Left forelimb (tissue), 1 donor: ENCODE results near the gene TSR3.
"Not testable (repeated sequence)": the region's sequence is repeated elsewhere in the genome, so short reads cannot be mapped to it uniquely, and the experiment has no call there.

Source experiments
- DNase-seq: peaks from one replicate; pipeline ENCODE4 v3.0.0-alpha.2; 2018; ENCODE audit warnings: low spot score

Gene TSR3

DNA sequence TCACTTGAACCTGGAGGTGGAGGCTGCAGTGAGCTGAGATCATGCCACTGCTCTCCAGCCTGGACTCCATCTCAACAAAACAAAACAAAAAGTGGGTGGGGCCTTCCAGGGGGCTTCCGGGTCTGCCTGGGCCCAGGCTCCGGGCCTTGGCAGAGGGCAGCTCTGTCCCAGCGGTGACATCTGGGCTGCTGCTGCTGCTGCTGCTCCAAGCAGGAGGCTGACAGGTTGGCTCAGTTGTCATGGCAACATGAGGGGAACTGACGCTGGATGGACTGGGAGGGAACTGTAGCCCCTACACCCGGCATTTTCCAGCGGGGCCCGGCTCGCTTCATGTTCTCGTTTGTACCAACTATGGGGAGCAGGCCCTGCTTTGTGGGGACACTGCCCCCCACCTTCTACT is 14.2 kb downstream of the TSR3 start:
- no peak for DNase-seq

DNA sequence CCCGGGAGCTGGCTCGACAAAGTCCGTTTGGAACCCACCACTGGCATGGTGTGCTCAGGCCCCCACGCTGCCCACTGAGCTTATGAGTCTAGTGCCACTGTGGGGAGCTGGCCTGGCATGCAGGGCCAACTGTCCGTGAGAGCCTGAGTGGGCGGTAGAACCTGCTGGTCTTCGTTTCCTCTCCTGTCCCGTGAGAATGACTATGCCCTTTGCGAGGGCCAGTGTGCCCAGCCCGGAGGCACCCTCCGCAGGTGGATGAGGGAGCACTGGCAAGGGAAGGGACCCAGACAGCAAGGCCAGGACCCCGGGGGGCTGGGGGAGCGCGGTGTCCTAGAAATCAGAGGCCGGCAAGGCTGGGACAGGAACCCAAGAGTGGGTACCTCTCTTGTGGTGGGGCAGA is 15.1 kb downstream of the TSR3 start:
- DNase-seq, result no peak

DNA sequence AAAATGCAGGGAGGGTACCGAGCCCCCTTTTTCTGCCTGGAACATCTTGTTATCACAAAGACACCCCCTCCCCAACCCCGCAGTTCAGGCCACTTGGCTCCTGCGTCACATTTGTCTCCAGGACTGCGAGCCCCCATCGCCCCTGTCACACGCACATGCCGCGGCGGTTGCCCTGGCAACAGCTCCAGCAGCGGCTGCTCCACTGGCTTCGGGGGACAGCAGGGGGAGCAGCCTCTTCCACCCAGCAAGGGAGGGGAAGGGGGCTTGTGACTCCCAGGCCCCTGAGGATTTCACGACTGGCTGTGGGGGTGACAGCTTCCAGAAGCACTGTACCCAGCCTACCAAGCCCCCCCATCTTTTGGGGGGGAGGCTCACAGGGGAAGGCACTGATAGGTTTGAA is 15.7 kb downstream of the TSR3 start:
- DNase-seq, result no peak

DNA sequence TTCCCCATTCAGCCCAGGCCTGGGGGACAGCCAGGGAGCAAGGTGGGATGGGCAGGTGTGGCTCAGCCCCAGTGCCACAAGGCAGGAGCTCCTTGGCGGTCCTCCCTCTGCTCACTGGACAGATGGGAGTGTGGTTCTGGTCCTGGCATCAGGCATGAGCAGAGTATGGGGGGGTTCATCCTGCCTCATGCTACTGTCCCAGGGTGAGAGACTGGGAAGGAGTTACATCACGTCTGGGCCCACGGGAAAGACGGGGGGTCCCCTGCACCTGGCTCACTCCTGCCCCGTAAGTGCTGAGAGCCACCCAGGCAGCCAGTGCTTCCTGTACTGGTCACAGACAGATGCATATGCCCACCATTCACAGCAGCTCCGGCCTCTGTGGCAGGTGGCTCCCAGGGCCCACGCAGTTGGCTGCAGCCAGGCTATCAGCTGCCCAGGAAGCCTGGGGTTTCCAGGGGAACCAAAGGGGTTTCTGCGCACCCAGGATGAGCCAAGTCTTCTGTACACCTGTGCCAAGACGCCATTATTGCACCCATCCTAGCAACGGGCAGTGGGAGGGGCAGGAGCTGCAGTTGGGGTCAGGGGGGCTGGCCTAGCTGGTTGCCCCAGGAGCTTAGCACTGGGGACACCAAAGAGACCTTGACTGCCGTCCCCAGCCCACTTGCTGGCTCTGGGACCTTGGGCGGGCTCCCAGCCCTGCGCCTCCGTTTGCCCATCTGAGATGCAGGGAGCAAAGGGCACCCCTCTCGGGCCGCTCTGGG is 16.3 kb downstream of the TSR3 start:
- no peak for DNase-seq

DNA sequence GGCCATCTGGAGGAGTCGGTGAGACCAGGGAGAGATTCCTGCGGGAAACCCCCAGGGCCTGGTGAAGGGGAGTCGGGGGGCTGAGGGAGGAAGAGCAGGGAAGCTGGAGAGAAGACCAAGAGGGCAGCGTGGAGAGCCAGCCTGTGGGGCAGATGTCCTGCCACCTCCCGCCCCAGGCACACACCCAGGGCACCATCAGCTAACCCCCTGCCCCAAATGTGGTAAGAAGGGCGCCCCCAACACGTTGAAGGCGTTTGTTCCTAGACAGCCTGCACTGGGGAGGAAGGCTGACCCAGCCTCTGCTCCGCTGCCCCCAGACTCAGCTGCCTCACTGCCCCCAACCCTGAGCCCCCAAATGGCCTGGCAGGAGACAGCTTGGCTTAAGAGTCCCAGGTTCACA is 16.9 kb downstream of the TSR3 start:
- no peak for DNase-seq

DNA sequence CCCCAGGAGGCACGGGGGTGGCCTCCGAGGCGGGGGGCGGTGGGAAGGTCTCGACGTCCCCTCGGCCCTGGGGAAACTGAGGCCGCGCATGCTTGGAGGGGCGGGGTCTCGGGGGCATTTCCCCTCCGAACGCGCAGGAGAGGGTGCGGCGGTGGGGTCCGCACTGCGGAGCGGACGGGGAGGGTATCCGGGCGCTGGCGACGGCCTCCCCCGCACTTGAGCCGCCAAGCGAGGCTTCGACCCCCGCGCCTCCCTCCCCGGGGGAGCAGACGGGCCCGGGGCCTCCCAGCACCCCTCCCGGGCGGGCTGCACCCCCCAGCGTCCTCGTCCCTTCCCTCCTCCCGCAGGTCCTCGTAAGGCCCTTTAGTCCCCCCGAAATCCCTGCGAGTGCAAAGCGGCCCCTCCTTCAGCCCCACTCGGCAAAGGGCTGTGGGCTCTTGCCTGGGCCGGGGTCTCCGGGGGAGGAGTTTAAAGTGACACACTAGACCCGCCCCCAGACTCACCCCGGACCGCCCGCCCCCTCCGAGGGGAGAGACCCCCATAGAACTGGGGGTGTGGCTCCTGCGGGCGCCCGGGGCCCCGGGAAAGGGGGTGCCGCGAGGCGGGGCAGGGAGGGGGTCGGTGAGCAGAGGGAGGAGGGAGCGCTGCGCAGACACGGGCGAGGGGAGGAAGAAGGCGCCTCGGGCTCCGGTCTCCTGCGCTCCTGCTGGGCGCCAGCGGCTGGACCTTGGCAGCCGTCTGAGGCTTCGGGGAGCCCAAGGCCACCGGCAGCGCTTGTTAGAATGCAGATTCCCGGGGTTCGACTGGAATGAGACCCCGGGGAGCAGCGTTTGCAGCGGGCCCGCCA is 17.6 kb downstream of the TSR3 start:
- no peak for DNase-seq

DNA sequence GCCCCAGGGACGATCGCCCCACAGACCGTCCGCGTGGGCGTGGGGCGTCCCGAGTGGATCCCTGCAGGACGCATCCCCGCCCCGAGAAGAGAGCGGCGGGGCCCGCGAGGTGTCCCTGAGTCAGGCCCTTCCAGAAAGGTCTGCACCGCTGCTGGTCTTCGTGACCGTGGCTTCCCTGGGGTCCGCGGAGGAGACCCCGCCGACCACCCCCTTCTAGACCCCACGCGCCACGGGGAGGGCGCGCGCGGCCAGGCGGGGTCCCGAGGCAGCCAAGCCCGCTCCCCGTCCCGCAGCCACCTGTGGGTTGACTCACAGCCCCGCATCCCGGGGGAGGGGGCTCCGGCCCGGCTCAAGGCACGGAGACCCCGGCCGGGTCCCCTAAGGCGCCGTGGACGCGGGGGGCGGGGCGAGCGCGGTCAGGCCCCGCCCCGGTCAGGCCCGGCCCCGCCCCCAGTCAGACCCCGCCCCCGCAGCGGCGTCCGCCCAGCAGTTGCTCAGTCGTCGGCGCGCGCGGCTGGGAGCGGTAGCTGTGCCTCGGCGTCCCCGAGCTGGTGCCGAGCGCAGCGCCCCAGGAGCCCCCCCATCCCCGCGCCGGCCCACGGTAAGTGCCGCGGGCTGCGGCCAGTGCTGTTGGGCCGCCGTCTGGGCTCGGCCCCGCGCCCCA is 18.4 kb downstream of the TSR3 start, which contains the start of gene BAIAP3:
Gene BAIAP3, plus strand, starts transcription at position 497 of the 664 bp plus-strand sequence. CDS start 4,905 bp downstream, outside the sequence.
- DNase-seq, result no peak

DNA sequence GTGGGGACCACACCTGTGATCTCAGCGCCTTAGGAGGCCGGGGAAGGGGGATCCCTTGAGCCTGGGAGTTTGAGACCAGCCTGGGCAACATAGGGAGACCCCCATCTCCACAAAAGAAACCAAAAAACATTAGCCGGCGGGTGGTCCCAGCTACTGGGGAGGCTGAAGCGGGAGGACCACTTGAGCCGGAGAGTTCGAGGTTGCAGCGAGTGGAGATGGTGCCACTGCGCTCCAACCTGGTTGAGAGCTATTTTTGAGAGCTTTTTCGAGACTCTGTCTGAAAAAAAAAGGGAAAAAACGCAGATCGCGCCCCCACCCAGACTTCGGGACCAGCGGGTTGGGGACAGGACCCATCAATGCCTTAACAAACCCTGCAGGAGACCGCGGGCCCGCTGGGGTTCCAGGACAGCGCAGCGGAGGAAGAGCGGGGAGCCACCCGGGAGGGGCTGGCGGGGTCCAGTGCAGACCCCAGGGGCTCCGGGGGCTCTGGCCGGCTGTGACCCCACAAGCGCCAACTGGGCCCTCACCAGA is 19.0 kb downstream of the TSR3 start:
- DNase-seq, result no peak

DNA sequence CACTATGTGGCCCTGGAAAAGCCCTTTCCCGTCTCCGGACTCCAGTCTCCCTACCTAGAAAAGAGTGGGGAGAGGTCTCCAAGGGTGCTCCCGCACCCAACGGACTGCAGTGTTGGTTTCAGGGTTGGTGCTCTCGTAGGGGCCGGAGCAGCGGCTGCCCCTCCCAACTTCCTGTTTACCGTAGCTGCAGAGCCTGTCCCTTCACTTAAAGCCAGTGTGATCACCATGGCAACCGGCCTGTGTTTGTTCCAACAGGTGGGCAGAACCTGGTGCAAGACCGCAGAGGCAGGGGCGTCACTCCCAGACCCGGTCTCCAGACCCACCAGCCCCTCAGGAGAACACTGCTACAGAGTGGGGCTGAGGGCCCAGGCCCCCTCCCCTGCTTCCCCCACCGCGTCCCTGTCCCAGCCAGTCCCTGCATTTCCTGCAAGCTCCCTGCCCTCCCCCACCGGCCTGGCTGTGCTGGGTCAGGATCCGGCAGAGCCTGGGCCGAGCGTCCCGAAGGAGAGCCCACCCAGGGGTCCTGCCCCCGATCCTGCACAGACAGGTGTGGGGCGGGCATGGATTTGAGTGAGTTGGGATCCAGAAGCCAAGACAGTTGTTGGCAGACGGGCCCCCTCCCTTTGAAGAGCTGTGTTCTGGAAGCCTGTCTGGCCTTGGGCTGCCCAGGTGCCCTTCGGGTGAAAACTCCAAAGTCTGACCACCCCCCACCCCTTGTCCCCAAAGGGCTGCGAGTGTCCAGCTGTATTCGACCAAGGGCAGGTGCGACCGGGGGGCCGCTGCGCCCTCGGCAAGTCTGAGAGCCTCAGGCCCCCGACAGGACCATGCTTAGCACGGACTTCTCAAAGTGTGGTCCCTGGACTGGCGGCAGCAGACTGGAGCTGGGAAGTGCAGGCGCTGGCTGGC is 19.7 kb downstream of the TSR3 start:
- no peak for DNase-seq

DNA sequence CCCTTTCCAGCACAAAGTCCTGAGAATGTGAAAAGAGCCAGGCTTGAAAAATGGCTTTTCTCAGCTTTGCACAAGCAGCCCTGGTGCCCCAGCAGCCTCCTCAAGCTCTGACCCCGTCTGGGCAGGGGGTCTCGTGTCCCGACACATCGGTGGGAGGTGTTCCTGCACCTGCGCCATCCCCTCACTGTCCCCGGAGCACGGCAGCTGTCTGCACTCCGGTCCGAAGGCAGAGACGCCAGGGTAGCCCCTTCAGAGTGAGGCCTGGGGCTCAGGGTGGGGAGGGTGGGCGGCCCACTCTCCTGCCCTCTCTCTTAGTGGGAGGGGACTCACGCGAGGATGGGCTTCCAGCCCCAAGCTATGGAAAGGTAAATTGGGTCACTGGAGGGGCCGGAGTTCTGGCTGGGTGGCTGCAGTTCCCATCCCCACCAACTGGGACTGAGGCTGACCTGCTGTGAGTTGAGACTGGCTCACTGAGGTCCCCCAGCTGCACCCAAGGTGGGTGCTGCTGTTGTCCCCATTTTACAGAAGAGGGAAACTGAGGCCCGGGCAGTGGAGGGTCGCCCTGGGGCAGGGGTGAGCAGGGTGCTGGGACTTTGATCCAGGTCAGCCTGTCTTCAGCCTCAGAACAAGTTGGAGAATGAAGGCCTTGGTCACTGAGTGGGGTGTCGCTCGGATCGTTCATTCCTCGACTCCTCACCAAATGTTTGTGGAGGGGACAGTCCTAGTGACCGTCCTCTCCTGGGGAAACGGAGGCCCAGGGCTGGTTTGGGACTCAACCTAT is 20.6 kb downstream of the TSR3 start:
- DNase-seq, result no peak

DNA sequence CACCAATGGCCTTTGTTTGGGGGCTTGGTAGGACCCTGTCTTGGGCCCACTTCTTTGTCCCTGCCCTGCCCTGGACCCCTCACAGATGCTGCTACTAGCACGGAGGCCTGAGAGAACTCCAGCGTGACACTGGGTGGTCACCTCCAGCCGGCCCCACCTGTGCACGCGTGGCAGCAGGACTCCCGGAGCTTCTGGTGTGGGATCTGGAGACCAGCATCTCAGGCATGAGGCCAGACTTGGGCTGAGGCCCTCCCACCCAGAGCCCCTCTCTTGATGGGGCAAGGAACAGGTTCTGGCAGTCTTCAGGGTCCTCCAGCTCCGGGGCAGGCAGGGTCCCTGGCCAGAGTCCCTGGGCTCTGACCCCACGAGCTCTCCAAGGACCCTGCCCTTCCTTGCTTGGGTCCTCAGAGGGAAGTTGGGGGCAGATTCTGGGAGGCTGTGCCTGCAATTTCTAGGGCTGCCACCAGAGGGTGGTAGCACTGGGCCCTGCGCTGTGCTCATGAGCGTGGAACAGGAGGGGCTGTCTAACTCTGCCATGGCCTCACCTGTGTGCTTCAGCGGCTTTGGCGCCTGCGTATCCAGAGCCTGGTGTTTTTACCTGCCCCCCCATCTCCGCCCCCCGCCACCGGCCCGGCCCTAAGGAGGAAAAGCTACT is 21.3 kb downstream of the TSR3 start:
- DNase-seq, result no peak

DNA sequence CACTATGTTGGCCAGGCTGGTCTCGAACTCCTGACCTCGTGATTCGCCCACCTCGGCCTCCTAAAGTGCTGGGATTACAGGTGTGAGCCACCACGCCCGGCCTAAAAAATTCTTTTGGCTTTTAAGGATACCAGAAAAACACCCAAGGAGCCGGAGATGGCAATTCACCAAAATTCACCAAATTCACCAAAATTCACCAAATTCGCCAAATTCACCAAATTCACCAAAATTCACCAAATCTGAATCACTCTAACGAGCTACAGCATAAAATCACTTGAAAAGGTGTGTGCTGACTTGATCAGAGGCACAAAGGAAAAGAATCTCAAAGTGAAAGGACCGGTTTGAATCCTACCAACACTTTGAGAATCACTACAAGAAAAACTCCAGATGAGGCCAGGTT is 22.7 kb downstream of the TSR3 start:
- not testable (repeated sequence) for DNase-seq

DNA sequence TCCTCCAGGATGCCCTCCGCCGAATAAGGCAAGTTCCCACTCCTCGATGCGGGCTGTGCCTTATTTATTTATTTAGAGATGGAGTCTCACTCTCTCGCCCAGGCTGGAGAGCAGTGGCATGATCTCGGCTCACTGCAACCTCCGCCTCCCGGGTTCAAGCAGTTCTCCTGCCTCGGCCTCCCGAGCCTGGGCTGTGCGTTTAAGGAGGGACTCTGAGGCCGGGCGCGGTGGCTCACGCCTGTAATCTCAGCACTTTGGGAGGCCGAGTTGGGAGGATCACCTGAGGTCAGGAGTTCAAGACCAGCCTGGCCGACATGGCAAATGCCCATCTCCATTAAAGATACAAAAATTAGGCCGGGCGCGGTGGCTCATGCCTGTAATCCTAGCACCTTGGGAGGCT is 23.5 kb downstream of the TSR3 start:
- DNase-seq, result not testable (repeated sequence)

DNA sequence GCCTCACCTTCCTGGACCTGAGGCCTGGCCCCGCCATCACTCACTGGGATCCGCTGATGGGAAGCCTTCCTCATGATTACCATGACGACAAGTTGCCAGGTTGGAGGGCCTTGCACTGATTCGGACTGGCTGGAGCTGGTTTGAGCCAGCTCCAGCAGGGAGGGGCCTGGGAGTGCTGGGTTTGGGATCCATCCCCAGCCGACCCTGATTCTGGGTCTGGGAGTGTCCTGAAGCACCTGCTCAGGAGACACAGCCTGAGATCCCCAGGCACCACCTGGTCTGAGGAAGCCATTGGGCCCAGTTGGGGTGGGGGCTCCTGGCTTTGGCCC is 24.1 kb downstream of the TSR3 start:
- DNase-seq, result no peak

DNA sequence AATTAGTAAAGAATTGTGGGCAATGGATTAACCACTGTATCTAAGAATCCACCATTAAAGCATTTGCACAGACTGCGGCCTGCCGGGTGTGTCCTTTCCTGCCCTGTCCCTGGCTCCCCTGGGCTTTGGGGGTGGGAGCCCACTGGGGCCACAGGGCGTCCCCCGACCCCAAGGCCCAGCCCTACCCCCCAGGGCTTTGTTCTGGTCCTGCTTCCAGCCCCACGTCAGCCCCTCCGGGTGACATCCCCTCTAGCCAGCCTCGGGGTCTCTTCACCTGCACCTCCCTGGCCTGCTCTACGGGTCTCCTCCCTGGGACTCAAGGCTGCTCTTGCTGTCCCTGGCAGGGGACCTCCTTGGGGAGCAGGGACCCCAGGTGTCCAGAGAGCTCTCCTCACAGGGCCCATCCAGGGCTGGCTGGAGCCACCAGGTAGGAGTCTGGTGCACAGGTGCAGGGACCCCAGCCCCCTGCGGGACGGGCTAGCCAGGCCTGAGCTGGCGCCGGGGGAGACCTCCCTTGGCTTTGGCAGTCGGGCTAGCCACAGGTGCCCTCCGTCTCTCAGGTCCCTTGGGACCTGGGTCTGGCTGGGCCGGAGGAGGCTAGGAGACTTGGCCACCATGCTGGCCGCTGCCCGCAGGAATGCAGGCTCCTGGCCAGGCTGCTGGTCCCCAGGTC is 24.6 kb downstream of the TSR3 start:
- no peak for DNase-seq

DNA sequence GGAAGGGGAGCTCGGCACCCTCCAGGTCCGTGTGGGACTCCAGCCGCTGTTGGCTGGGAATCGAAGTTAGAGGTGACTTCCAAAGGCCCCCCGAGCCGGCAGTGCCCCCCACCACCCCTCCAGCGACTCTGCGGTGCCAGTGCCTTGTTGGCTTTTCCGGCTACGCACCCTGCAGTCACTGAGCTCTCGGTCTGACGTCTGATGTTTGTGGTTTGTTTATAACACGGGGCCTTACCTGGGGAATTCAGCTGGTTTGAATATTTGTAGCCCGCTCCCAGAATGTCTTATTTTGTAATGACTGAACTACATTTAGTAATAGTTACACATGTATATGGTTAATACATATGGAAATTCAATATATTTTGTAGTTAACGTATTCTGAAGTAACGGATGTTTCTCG is 25.3 kb downstream of the TSR3 start:
- DNase-seq, result no peak

DNA sequence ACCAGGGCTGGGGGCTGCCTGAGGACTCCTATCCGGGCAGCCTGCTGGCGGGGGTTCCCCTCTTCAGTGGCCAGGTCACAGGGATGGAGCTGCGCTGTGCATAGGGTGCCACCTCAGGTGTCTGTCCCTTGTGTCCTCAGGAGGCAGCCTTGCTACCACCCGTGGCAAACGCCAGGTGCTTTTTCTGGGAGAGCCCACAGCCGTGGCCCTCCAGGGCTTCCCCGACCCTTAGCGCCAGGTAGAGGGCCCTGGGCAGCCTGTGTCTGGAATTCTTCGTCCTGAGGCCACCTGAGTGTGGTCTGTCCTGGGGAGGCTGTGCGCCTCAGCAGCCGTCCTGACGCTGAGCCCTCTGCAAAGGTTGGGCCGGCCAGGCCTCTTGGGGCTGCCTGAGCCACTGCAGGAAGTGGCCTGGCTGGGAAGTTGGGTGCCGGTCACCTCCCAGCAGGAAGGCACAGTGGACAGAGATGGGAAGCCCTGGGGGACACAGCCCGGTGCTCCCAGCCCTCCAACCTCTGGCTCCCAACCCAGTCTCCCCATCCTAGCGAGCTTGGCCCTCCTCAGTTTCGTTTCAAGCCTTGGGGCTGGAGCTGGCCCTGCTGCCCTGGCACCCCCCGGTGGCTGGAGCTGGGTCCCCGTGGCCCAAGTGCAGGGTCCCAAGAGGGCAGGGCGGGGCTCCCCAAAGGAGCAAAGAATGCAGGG is 25.9 kb downstream of the TSR3 start:
- DNase-seq, result no peak

DNA sequence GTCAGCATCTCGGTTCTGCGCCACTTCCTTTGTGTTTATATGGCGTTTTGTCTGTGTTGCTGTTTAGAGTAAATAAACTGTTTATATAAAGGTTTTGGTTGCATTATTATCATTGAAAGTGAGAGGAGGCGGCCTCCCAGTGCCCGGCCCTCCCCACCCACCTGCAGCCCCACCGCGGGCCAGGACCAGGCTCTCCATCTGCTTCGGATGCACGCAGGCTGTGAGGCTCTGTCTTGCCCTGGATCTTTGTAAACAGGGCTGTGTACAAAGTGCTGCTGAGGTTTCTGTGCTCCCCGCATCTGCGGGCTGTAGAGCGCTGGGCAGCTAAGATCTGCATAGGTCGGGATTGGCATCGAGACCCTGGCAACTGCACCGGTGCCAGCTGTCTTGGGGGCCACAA is 26.4 kb downstream of the TSR3 start:
- no peak for DNase-seq

DNA sequence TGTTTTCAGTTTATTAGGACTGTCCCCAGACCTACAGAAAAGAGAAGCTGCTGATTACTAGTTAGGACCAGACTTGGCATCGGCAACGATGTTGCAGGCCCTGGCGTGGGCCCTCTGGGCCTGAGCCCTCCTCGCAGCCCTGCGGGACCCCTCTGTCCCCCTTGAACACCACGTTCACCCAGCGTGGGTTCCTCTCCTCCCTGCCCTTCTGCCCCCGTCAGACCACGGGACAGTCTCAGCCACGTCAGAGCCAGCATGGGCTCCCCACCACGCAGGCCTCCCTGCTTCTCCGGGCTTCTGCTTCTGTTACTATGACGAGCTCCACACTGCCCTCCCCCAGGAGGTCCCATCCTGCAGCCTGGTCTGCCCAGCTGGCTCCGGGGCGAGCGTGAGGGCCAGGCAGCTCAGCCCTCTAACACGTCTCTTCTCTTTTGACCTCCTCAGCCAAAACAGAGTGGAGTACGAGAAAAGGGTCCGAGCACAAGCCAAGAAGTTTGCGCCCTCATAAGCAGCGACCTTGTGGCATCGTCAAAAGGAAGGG is 27.3 kb downstream of the TSR3 start:
- DNase-seq, result no peak
